Peyer's patch (tissue), 4 donors: ENCODE results near the gene PEX16. TPM values are rescaled to one million over a fixed set of nuclear protein-coding genes. Genes with fewer than 3 reads are reported as not detected.

Experiments used
- DNase-seq, 3 donors: peaks; one replicate each; pipeline ENCODE4 v3.0.0-alpha.2; 2017 to 2019
- H3K27ac ChIP-seq, 4 donors: fragments of 200-600 bp; sonication (generic); one replicate each; pipeline ENCODE4 v1.5.1; 2016 to 2019
- H3K27me3 ChIP-seq, 2 donors: fragments of 200-600 bp; sonication (generic); one replicate each; pipeline ENCODE4 v1.5.1; 2019
- H3K36me3 ChIP-seq, 3 donors: fragments of 200-600 bp; sonication (generic); one replicate each; pipeline ENCODE4 v1.5.1; 2016 to 2019
- H3K4me1 ChIP-seq, 4 donors: fragments of 200-600 bp; sonication (generic); one replicate each; pipeline ENCODE4 v1.5.1; 2016 to 2019
- H3K4me3 ChIP-seq, 4 donors: fragments of 200-600 bp; sonication (generic); 1 replicate in 3 of 4; 2 replicates in 1 of 4; pipeline ENCODE4 v1.5.1; 2016 to 2019; ENCODE audit warnings: mild to moderate bottlenecking in 1 of 4
- H3K9me3 ChIP-seq, 4 donors: fragments of 200-600 bp; sonication (generic); one replicate each; pipeline ENCODE4 v1.5.1; 2016 to 2019; ENCODE audit warnings: mild to moderate bottlenecking in 1 of 4
- CTCF ChIP-seq, 6 experiments: fragments of 450-650 bp in 4 of 6; fragments of 200-600 bp in 2 of 6; sonication (generic) in 1 of 6; IDR thresholded peaks; one replicate each; pipeline ENCODE4 v1.5.1; 2017 to 2019; ENCODE audit warnings: antibody characterized with exemption in 6 of 6, mild to moderate bottlenecking in 3 of 6, moderate library complexity in 1 of 6
- POLR2A ChIP-seq, 2 donors: fragments of 450-650 bp; IDR thresholded peaks; one replicate each; pipeline ENCODE4 v1.5.1; 2017; ENCODE audit warnings: antibody characterized with exemption in 2 of 2, mild to moderate bottlenecking in 2 of 2, moderate library complexity in 2 of 2
- total RNA-seq, 4 donors: library from RNA; depleted of rRNA; stranded (reverse); fragments of >200 nt; gene quantifications; one replicate each; pipeline ENCODE4 v1.1.0, GENCODE V29; 2016

Gene PEX16
- total RNA-seq, 4 donors from 2014 or later = 46.2 to 66.8 (median 63.0) TPM

GRCh38 chr11:45899448-45900174, 18.1 kb downstream of the PEX16 start:
- no peaks in the 10 kb centered on the region for H3K27me3 ChIP-seq

GRCh38 chr11:45899086-45899447, 18.6 kb downstream of the PEX16 start:
- peak overlapping the region in 2 of 4 donors; percentile 55 to 60 for H3K4me3 ChIP-seq
- H3K36me3 ChIP-seq = no peaks in the 10 kb centered on the region
- no peaks in the 10 kb centered on the region for H3K27me3 ChIP-seq
- no peak for TF ChIP-seq CTCF (IDR thresholded peaks at IDR 0.05)
- no peak for TF ChIP-seq POLR2A (IDR thresholded peaks at IDR 0.05)
- H3K4me1 ChIP-seq = peaks cover 0 to 19% (median 10%) of the 10 kb centered on the region in 4 donors
- H3K27ac ChIP-seq = no peak overlapping the region
- H3K9me3 ChIP-seq = no peaks in the 10 kb centered on the region
- DNase-seq = no peak

More at GRCh38 chr11:45899448-45900174, 18.1 kb downstream of the PEX16 start:
- H3K27ac ChIP-seq = peak overlapping the region in 3 of 4 donors; percentile 31 to 52 (median 41)
- DNase-seq = peak; percentile 47 to 84 (median 76)
- H3K4me3 ChIP-seq = peak overlapping the region; percentile 38 to 64 (median 58)
- TF ChIP-seq CTCF (IDR thresholded peaks at IDR 0.05) = no peak
- no peak for TF ChIP-seq POLR2A (IDR thresholded peaks at IDR 0.05)
- H3K36me3 ChIP-seq = no peaks in the 10 kb centered on the region
- H3K9me3 ChIP-seq = no peaks in the 10 kb centered on the region
- H3K4me1 ChIP-seq = peaks cover 0 to 19% (median 10%) of the 10 kb centered on the region in 4 donors

GRCh38 chr11:45897556-45897955, 20.1 kb downstream of the PEX16 start:
- Histone ChIP-seq H3K4me3 (no peak overlapping the region), H3K9me3 (no peaks in the 10 kb centered on the region), H3K36me3 (no peaks in the 10 kb centered on the region), H3K27ac (no peak overlapping the region), H3K27me3 (no peaks in the 10 kb centered on the region), H3K4me1 (peaks cover 0 to 19% (median 10%) of the 10 kb centered on the region in 4 donors)
- no peak for TF ChIP-seq CTCF (IDR thresholded peaks at IDR 0.05)
- no peak for TF ChIP-seq POLR2A (IDR thresholded peaks at IDR 0.05)
- no peak for DNase-seq

- Histone ChIP-seq H3K27me3 (no peaks in the 10 kb centered on the region), H3K36me3 (no peaks in the 10 kb centered on the region), H3K4me3 (no peak overlapping the region), H3K27ac (no peak overlapping the region), H3K9me3 (no peaks in the 10 kb centered on the region), H3K4me1 (peaks cover 0 to 19% (median 10%) of the 10 kb centered on the region in 4 donors)
- DNase-seq = no peak
- TF ChIP-seq CTCF (IDR thresholded peaks at IDR 0.05) (no peak), POLR2A (IDR thresholded peaks at IDR 0.05) (no peak)
Observed at GRCh38 chr11:45896422-45896984, 21.2 kb downstream of the PEX16 start.

- no peaks in the 10 kb centered on the region for H3K9me3 ChIP-seq
- no peak overlapping the region for H3K27ac ChIP-seq
- DNase-seq = no peak
- H3K27me3 ChIP-seq = no peaks in the 10 kb centered on the region
- no peak for TF ChIP-seq POLR2A (IDR thresholded peaks at IDR 0.05)
- TF ChIP-seq CTCF (IDR thresholded peaks at IDR 0.05) = no peak
- peaks cover 0 to 14% (median 10%) of the 10 kb centered on the region in 4 donors for H3K4me1 ChIP-seq
- no peaks in the 10 kb centered on the region for H3K36me3 ChIP-seq
- no peak overlapping the region for H3K4me3 ChIP-seq
Observed at GRCh38 chr11:45895553-45896259, 22.0 kb downstream of the PEX16 start.
